HEK293 (cell line): ENCODE data around the gene PKP4.

Experiments
- CTCF ChIA-PET: fragments of 350-600 bp; formaldehyde crosslinking; extraction: SDS; loops from one replicate; lab custom pipeline; 2021; ENCODE audit warnings: antibody characterized with exemption; lab: Yijun Ruan, JAX
- POLR2A ChIA-PET: fragments of 300-600 bp; formaldehyde crosslinking; extraction: SDS; loops from one replicate; lab custom pipeline; 2020; ENCODE audit warnings: antibody characterized with exemption, inconsistent platforms; lab: Yijun Ruan, JAX
- H3K27ac ChIP-seq: fragments of 200-500 bp; sonication (Bioruptor generic); 2 replicates; pipeline ENCODE4 v1.5.1; 2014; ENCODE audit warnings: low read depth, low read length, control low read depth, inconsistent platforms; ENCODE audit errors: extremely low read depth
- H3K36me3 ChIP-seq, 2 experiments: fragments of 200-500 bp in 1 of 2; sonication (Bioruptor generic) in 1 of 2; 1 replicate in 1 of 2; 2 replicates in 1 of 2; pipeline ENCODE4 v1.5.1; 2014 to 2017; ENCODE audit warnings: inconsistent platforms in 2 of 2, low read length in 2 of 2; ENCODE audit not compliant: control insufficient read depth in 2 of 2, insufficient read depth in 1 of 2
- H3K4me1 ChIP-seq: fragments of 200-500 bp; sonication (Bioruptor generic); 2 replicates; pipeline ENCODE4 v1.5.1; 2014; ENCODE audit warnings: mild to moderate bottlenecking, low read length, inconsistent platforms; ENCODE audit not compliant: control insufficient read depth, insufficient read depth
- H3K4me3 ChIP-seq: 2 replicates; pipeline ENCODE4 v1.5.1; 2011; ENCODE audit warnings: low read depth, mild to moderate bottlenecking, control low read depth, low read length, moderate library complexity
- H3K9me3 ChIP-seq: fragments of 200-500 bp; sonication (Bioruptor generic); 2 replicates; pipeline ENCODE4 v1.5.1; 2014; ENCODE audit warnings: low read depth, low read length, inconsistent platforms; ENCODE audit not compliant: control insufficient read depth, insufficient read depth
- BCL11B ChIP-seq: fragments of 450-650 bp; formaldehyde crosslinking; IDR thresholded peaks from 2 replicates; pipeline ENCODE4 v1.5.1; 2016; ENCODE audit warnings: low read depth, missing biosample characterization, missing genetic modification characterization
- GLI4 ChIP-seq: fragments of 450-650 bp; formaldehyde crosslinking; IDR thresholded peaks from 2 replicates; pipeline ENCODE4 v1.5.1; 2016; ENCODE audit warnings: missing biosample characterization, missing genetic modification characterization
- YY2 ChIP-seq: fragments of 450-650 bp; formaldehyde crosslinking; IDR thresholded peaks from 2 replicates; pipeline ENCODE4 v1.5.1; 2016; ENCODE audit warnings: missing biosample characterization, missing genetic modification characterization
- ZIC2 ChIP-seq: fragments of 450-650 bp; formaldehyde crosslinking; IDR thresholded peaks from 2 replicates; pipeline ENCODE4 v1.5.1; 2016; ENCODE audit warnings: missing biosample characterization, missing genetic modification characterization
- ZNF140 ChIP-seq: fragments of 450-650 bp; formaldehyde crosslinking; IDR thresholded peaks from 2 replicates; pipeline ENCODE4 v1.5.1; 2016; ENCODE audit warnings: missing biosample characterization, missing genetic modification characterization
- ZNF19 ChIP-seq: fragments of 450-650 bp; formaldehyde crosslinking; IDR thresholded peaks from 2 replicates; pipeline ENCODE4; 2016; ENCODE audit warnings: missing biosample characterization, missing genetic modification characterization, low read depth
- ZNF37A ChIP-seq: fragments of 450-650 bp; IDR thresholded peaks from 2 replicates; pipeline ENCODE4 v1.5.1; 2018; ENCODE audit warnings: missing biosample characterization, missing genetic modification characterization
- ZNF623 ChIP-seq: fragments of 450-650 bp; formaldehyde crosslinking; IDR thresholded peaks from 2 replicates; pipeline ENCODE4 v1.5.1; 2016; ENCODE audit warnings: missing biosample characterization, missing genetic modification characterization
- ZNF707 ChIP-seq: fragments of 450-650 bp; formaldehyde crosslinking; IDR thresholded peaks from 2 replicates; pipeline ENCODE4 v1.5.1; 2016; ENCODE audit warnings: missing biosample characterization, missing genetic modification characterization
- ZNF830 ChIP-seq: fragments of 450-650 bp; IDR thresholded peaks from 2 replicates; pipeline ENCODE4 v1.5.0; 2018; ENCODE audit warnings: missing biosample characterization, missing genetic modification characterization, low read depth, mild to moderate bottlenecking, moderate library complexity
- TF ChIP-seq, protein P1 (sequence below): fragments of 450-650 bp; formaldehyde crosslinking; IDR thresholded peaks from 2 replicates; pipeline ENCODE4 v1.5.1; 2016; ENCODE audit warnings: missing biosample characterization, missing genetic modification characterization
- TF ChIP-seq, protein P2 (sequence below): fragments of 450-650 bp; formaldehyde crosslinking; IDR thresholded peaks from 2 replicates; pipeline ENCODE4 v1.5.1; 2016; ENCODE audit warnings: missing biosample characterization, missing genetic modification characterization, low read depth
- TF ChIP-seq, protein P3 (sequence below): fragments of 450-650 bp; formaldehyde crosslinking; IDR thresholded peaks from 2 replicates; pipeline ENCODE4 v1.5.1; 2016; ENCODE audit warnings: missing biosample characterization, missing genetic modification characterization
- TF ChIP-seq, protein P4 (sequence below): fragments of 450-650 bp; formaldehyde crosslinking; IDR thresholded peaks from 2 replicates; pipeline ENCODE4 v1.5.1; 2016; ENCODE audit warnings: missing biosample characterization, missing genetic modification characterization
- TF ChIP-seq, protein P5 (sequence below): fragments of 450-650 bp; formaldehyde crosslinking; IDR thresholded peaks from 2 replicates; pipeline ENCODE4 v1.5.1; 2016; ENCODE audit warnings: missing biosample characterization, missing genetic modification characterization
- TF ChIP-seq, protein P6 (sequence below): fragments of 450-650 bp; formaldehyde crosslinking; IDR thresholded peaks from 2 replicates; pipeline ENCODE4 v1.5.1; 2016; ENCODE audit warnings: missing biosample characterization, missing genetic modification characterization
- TF ChIP-seq, protein P7 (sequence below): fragments of 450-650 bp; IDR thresholded peaks from 2 replicates; pipeline ENCODE4 v1.5.1; 2018; ENCODE audit warnings: missing biosample characterization, mild to moderate bottlenecking, missing genetic modification characterization

PKP4 gene

DNA sequence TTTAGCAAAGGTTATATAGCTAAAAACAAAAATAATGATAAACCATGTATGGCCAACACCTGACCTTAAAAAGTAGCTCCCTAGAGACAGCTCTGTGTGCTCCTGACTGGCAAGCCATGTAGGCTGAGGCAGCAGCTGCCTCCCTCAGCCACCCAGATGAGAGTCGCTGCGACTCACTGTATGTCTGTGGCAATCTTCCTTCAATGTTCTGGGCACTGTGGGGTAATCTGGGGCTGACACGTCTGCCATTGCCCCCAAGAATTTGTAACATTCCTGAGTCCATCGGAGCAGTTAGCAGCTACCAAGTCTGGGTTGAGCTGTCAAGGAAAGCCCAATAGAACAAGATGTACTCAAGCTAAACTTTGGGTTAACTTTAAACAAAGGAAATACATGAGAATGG is 232.0 kb downstream of the PKP4 start:
- Histone ChIP-seq H3K9me3 (no peaks in the 10 kb centered on the region), H3K36me3 (no peaks in the 10 kb centered on the region), H3K27ac (no peak overlapping the region), H3K4me1 (no peaks in the 10 kb centered on the region), H3K4me3 (no peak overlapping the region)
- CTCF ChIA-PET = interaction anchor here (0.6 to 1.8 kb wide), 3 partner anchors 19 to 65 kb away, joined by 4 to 10 read pairs (median 4); no protein-coding TSS in a partner anchor
- TF ChIP-seq ZNF37A (tag by site-specific recombination) = no peak
- POLR2A ChIA-PET = no interaction called here

DNA sequence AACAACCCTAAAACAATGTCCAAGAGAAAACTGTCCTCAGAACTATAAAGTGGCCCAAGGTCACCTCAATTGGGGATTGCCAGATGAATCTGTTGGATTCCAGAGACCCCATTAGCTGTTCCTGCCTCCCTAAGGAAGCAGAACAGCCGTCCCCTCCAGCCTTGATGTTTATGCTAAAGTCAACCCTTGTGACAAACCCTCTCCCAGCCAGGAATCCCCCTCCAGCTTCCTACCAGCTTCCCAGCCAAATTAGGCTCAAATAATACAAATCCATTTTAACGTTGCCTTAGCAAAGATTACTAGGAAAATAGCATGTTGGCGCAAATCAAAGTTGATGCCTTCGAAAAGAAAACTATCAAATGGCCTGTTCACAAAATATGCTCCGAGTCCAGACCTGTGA is 232.6 kb downstream of the PKP4 start:
- Histone ChIP-seq H3K4me1 (no peaks in the 10 kb centered on the region), H3K4me3 (no peak overlapping the region), H3K36me3 (no peaks in the 10 kb centered on the region), H3K27ac (no peak overlapping the region), H3K9me3 (no peaks in the 10 kb centered on the region)
- ChIA-PET CTCF (no interaction called here), POLR2A (no interaction called here)
- no peak for TF ChIP-seq ZNF623 (tag by site-specific recombination)
- TF ChIP-seq, protein P1, sequence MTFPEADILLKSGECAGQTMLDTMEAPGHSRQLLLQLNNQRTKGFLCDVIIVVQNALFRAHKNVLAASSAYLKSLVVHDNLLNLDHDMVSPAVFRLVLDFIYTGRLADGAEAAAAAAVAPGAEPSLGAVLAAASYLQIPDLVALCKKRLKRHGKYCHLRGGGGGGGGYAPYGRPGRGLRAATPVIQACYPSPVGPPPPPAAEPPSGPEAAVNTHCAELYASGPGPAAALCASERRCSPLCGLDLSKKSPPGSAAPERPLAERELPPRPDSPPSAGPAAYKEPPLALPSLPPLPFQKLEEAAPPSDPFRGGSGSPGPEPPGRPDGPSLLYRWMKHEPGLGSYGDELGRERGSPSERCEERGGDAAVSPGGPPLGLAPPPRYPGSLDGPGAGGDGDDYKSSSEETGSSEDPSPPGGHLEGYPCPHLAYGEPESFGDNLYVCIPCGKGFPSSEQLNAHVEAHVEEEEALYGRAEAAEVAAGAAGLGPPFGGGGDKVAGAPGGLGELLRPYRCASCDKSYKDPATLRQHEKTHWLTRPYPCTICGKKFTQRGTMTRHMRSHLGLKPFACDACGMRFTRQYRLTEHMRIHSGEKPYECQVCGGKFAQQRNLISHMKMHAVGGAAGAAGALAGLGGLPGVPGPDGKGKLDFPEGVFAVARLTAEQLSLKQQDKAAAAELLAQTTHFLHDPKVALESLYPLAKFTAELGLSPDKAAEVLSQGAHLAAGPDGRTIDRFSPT (tag by site-specific recombination) = no peak
- TF ChIP-seq, protein P2, sequence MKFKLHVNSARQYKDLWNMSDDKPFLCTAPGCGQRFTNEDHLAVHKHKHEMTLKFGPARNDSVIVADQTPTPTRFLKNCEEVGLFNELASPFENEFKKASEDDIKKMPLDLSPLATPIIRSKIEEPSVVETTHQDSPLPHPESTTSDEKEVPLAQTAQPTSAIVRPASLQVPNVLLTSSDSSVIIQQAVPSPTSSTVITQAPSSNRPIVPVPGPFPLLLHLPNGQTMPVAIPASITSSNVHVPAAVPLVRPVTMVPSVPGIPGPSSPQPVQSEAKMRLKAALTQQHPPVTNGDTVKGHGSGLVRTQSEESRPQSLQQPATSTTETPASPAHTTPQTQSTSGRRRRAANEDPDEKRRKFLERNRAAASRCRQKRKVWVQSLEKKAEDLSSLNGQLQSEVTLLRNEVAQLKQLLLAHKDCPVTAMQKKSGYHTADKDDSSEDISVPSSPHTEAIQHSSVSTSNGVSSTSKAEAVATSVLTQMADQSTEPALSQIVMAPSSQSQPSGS (tag by site-specific recombination) = no peak
- TF ChIP-seq, protein P3, sequence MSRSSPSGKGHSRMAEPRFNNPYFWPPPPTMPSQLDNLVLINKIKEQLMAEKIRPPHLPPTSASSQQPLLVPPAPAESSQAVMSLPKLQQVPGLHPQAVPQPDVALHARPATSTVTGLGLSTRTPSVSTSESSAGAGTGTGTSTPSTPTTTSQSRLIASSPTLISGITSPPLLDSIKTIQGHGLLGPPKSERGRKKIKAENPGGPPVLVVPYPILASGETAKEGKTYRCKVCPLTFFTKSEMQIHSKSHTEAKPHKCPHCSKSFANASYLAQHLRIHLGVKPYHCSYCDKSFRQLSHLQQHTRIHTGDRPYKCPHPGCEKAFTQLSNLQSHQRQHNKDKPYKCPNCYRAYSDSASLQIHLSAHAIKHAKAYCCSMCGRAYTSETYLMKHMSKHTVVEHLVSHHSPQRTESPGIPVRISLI (tag by site-specific recombination) = no peak
- TF ChIP-seq ZNF830 = no peak
- TF ChIP-seq GLI4 (tag by site-specific recombination) = no peak
- TF ChIP-seq, protein P4, sequence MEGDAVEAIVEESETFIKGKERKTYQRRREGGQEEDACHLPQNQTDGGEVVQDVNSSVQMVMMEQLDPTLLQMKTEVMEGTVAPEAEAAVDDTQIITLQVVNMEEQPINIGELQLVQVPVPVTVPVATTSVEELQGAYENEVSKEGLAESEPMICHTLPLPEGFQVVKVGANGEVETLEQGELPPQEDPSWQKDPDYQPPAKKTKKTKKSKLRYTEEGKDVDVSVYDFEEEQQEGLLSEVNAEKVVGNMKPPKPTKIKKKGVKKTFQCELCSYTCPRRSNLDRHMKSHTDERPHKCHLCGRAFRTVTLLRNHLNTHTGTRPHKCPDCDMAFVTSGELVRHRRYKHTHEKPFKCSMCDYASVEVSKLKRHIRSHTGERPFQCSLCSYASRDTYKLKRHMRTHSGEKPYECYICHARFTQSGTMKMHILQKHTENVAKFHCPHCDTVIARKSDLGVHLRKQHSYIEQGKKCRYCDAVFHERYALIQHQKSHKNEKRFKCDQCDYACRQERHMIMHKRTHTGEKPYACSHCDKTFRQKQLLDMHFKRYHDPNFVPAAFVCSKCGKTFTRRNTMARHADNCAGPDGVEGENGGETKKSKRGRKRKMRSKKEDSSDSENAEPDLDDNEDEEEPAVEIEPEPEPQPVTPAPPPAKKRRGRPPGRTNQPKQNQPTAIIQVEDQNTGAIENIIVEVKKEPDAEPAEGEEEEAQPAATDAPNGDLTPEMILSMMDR = no peak
- TF ChIP-seq ZNF707 = no peak
- TF ChIP-seq BCL11B (tag by site-specific recombination) = no peak

DNA sequence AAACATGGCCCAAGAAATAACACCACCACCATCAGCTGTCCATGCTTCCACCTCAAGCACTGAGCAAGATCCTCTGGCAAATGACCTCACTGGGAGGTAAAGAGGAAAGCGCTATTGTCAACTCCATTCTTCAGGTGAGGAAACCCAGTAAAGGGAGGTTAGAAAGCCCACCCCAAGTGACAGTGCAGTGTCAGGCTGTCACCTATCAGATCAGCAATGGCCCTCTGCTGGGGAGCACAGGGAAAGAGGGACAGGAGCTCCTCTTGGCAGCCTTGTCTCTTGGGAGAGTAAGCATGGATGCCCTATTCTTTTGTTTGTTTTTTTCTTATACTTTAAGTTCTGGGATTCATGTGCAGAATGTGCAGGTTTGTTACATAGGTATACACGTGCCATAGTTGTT is 234.1 kb downstream of the PKP4 start:
- POLR2A ChIA-PET = interaction anchor here (0.6 kb wide), 1 partner anchor 34 kb away, joined by 6 read pairs; no protein-coding TSS in a partner anchor
- no peak for TF ChIP-seq YY2 (tag by site-specific recombination)
- TF ChIP-seq ZNF140 = no peak
- TF ChIP-seq, protein P5, sequence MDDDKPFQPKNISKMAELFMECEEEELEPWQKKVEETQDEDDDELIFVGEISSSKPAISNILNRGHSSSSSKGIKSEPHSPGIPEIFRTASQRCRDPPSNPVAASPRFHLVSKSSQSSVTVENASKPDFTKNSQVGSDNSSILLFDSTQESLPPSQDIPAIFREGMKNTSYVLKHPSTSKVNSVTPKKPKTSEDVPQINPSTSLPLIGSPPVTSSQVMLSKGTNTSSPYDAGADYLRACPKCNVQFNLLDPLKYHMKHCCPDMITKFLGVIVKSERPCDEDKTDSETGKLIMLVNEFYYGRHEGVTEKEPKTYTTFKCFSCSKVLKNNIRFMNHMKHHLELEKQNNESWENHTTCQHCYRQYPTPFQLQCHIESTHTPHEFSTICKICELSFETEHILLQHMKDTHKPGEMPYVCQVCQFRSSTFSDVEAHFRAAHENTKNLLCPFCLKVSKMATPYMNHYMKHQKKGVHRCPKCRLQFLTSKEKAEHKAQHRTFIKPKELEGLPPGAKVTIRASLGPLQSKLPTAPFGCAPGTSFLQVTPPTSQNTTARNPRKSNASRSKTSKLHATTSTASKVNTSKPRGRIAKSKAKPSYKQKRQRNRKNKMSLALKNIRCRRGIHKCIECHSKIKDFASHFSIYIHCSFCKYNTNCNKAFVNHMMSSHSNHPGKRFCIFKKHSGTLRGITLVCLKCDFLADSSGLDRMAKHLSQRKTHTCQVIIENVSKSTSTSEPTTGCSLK (tag by site-specific recombination) = no peak
- TF ChIP-seq ZNF19 (tag by site-specific recombination) = no peak
- no peak for TF ChIP-seq ZIC2
- TF ChIP-seq, protein P6, sequence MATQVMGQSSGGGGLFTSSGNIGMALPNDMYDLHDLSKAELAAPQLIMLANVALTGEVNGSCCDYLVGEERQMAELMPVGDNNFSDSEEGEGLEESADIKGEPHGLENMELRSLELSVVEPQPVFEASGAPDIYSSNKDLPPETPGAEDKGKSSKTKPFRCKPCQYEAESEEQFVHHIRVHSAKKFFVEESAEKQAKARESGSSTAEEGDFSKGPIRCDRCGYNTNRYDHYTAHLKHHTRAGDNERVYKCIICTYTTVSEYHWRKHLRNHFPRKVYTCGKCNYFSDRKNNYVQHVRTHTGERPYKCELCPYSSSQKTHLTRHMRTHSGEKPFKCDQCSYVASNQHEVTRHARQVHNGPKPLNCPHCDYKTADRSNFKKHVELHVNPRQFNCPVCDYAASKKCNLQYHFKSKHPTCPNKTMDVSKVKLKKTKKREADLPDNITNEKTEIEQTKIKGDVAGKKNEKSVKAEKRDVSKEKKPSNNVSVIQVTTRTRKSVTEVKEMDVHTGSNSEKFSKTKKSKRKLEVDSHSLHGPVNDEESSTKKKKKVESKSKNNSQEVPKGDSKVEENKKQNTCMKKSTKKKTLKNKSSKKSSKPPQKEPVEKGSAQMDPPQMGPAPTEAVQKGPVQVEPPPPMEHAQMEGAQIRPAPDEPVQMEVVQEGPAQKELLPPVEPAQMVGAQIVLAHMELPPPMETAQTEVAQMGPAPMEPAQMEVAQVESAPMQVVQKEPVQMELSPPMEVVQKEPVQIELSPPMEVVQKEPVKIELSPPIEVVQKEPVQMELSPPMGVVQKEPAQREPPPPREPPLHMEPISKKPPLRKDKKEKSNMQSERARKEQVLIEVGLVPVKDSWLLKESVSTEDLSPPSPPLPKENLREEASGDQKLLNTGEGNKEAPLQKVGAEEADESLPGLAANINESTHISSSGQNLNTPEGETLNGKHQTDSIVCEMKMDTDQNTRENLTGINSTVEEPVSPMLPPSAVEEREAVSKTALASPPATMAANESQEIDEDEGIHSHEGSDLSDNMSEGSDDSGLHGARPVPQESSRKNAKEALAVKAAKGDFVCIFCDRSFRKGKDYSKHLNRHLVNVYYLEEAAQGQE = no peak
- TF ChIP-seq, protein P7, sequence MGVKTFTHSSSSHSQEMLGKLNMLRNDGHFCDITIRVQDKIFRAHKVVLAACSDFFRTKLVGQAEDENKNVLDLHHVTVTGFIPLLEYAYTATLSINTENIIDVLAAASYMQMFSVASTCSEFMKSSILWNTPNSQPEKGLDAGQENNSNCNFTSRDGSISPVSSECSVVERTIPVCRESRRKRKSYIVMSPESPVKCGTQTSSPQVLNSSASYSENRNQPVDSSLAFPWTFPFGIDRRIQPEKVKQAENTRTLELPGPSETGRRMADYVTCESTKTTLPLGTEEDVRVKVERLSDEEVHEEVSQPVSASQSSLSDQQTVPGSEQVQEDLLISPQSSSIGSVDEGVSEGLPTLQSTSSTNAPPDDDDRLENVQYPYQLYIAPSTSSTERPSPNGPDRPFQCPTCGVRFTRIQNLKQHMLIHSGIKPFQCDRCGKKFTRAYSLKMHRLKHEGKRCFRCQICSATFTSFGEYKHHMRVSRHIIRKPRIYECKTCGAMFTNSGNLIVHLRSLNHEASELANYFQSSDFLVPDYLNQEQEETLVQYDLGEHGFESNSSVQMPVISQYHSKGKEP (tag by site-specific recombination) = no peak

More for the DNA sequence above, 234.1 kb downstream of the PKP4 start:
- H3K4me1 ChIP-seq = no peaks in the 10 kb centered on the region
- H3K9me3 ChIP-seq = no peaks in the 10 kb centered on the region
- H3K27ac ChIP-seq = no peak overlapping the region
- CTCF ChIA-PET = interaction anchor here (1.4 kb wide), 1 partner anchor 63 kb away, joined by 3 read pairs; no protein-coding TSS in a partner anchor
- H3K36me3 ChIP-seq = no peaks in the 10 kb centered on the region
- H3K4me3 ChIP-seq = no peak overlapping the region
